Superior temporal gyrus (tissue), 1 donor: ENCODE measurements around the gene GTF2H1.
A peak's percentile ranks its signal among the peaks of the same experiment; 100 is the strongest.
"Not testable (repeated sequence)": the region's sequence is repeated elsewhere in the genome, so short reads cannot be mapped to it uniquely, and the experiment has no call there.

Source experiments
- DNase-seq: peaks from one replicate; pipeline ENCODE4 v3.0.0-alpha.2; 2016; ENCODE audit errors: extremely low spot score

GTF2H1 gene

GRCh38 chr11:18317551-18317950 is 4.8 kb upstream of the GTF2H1 start:
- no peak for DNase-seq

- no peak for DNase-seq
Measured at GRCh38 chr11:18319914-18320313, 2.5 kb upstream of the GTF2H1 start.

- DNase-seq: no peak
Measured at GRCh38 chr11:18320617-18321016, 1.8 kb upstream of the GTF2H1 start.

GRCh38 chr11:18321578-18321968 is 794 bp upstream of the GTF2H1 start:
- DNase-seq: no peak

- no peak for DNase-seq
Measured at GRCh38 chr11:18322818-18323570, 627 bp downstream of the GTF2H1 start.

GRCh38 chr11:18323881-18324280 is 1.5 kb downstream of the GTF2H1 start:
- not testable (repeated sequence) for DNase-seq

- DNase-seq: no peak
Measured at GRCh38 chr11:18324381-18324780, 2.0 kb downstream of the GTF2H1 start.

- DNase-seq: no peak
Measured at GRCh38 chr11:18329196-18329870, 7.0 kb downstream of the GTF2H1 start.

GRCh38 chr11:18330921-18331320 is 8.6 kb downstream of the GTF2H1 start:
- no peak for DNase-seq

- DNase-seq: no peak
Measured at GRCh38 chr11:18332302-18332701, 9.9 kb downstream of the GTF2H1 start.

- no peak for DNase-seq
Measured at GRCh38 chr11:18332891-18333290, 10.5 kb downstream of the GTF2H1 start.

GRCh38 chr11:18347471-18348125 is 25.2 kb downstream of the GTF2H1 start:
- no peak for DNase-seq

GRCh38 chr11:18352581-18352980 is 30.2 kb downstream of the GTF2H1 start:
- DNase-seq: no peak

- no peak for DNase-seq
Measured at GRCh38 chr11:18358646-18359045, 36.3 kb downstream of the GTF2H1 start.

- no peak for DNase-seq
Measured at GRCh38 chr11:18361154-18361553, 38.8 kb downstream of the GTF2H1 start.

- peak; percentile 50 for DNase-seq
Measured at GRCh38 chr11:18364495-18365073, 42.2 kb downstream of the GTF2H1 start.

GRCh38 chr11:18365741-18366140 is 43.4 kb downstream of the GTF2H1 start:
- DNase-seq: no peak

GRCh38 chr11:18366286-18366685 is 43.9 kb downstream of the GTF2H1 start:
- no peak for DNase-seq

- DNase-seq: no peak
Measured at GRCh38 chr11:18367431-18367830, 45.1 kb downstream of the GTF2H1 start.

- no peak for DNase-seq
Measured at GRCh38 chr11:18368221-18368620, 45.9 kb downstream of the GTF2H1 start.

GRCh38 chr11:18369398-18369797 is 47.0 kb downstream of the GTF2H1 start:
- DNase-seq: no peak

GRCh38 chr11:18371279-18371678 is 48.9 kb downstream of the GTF2H1 start:
- DNase-seq: no peak

GRCh38 chr11:18372201-18372600 is 49.8 kb downstream of the GTF2H1 start:
- no peak for DNase-seq
